Adrenal gland (tissue), 5 donors: ENCODE results near the gene MINDY4.

Experiments used
- CTCF ChIP-seq, 6 experiments: fragments of 450-650 bp in 4 of 6; fragments of 200-600 bp in 2 of 6; sonication (generic) in 1 of 6; IDR thresholded peaks; 1 replicate in 5 of 6; 2 replicates in 1 of 6; pipeline versions ENCODE4 v1.5.1 to v1.8.0; 2016 to 2021; ENCODE audit warnings: antibody characterized with exemption in 6 of 6, mild to moderate bottlenecking in 2 of 6, moderate library complexity in 1 of 6
- POLR2A ChIP-seq, 2 donors: fragments of 450-650 bp; IDR thresholded peaks; one replicate each; pipeline ENCODE4 v1.6.1; 2017; ENCODE audit warnings: antibody characterized with exemption in 2 of 2, mild to moderate bottlenecking in 2 of 2, moderate library complexity in 1 of 2
- donor health status: DM: no; HTN: no; CAD: no.

GRCh38 chr7:30912986-30913811 is 142.0 kb downstream of the MINDY4 start:
- TF ChIP-seq POLR2A (IDR thresholded peaks at IDR 0.05) (no peak), CTCF (IDR thresholded peaks at IDR 0.05) (no peak)
